Measurements from ENCODE around the gene PINK1.
A peak's percentile ranks its signal among the peaks of the same experiment; 100 is the strongest.
"Not testable (repeated sequence)": the region's sequence is repeated elsewhere in the genome, so short reads cannot be mapped to it uniquely, and the experiment has no call there.

Gene PINK1

GRCh38 chr1:20633190-20634064, at the start of gene PINK1:
Gene PINK1, plus strand, starts transcription at chr1:20633458. Its CDS starts 91 bp downstream, at chr1:20633549.
- no peak for DNase-seq (ENCODE audit: low read depth in 2 of 2)

- no peak for DNase-seq (ENCODE audit: low read depth in 2 of 2)
Measured at GRCh38 chr1:20584890-20585289, 48.4 kb upstream of the PINK1 start.

GRCh38 chr1:20586953-20587660, 46.2 kb upstream of the PINK1 start:
- no peak for DNase-seq (ENCODE audit: low read depth in 2 of 2)

- DNase-seq (ENCODE audit: low read depth in 2 of 2), result no peak
Measured at GRCh38 chr1:20587661-20588053, 45.6 kb upstream of the PINK1 start.

GRCh38 chr1:20588634-20589225, 44.5 kb upstream of the PINK1 start, which contains the start of gene CDA:
Gene CDA, plus strand, starts transcription at chr1:20589097. Its CDS starts 33 bp downstream, at chr1:20589130.
- DNase-seq (ENCODE audit: low read depth in 2 of 2), result no peak

GRCh38 chr1:20589331-20590278, 43.7 kb upstream of the PINK1 start:
- peak; percentile 47 to 51 for DNase-seq (ENCODE audit: low read depth in 2 of 2)

GRCh38 chr1:20590306-20590777, 42.9 kb upstream of the PINK1 start:
- peak in 1 of 2 experiments; percentile 13 for DNase-seq (ENCODE audit: low read depth in 2 of 2)

- DNase-seq (ENCODE audit: low read depth in 2 of 2), result no peak
Measured at GRCh38 chr1:20593756-20594155, 39.5 kb upstream of the PINK1 start.

- no peak for DNase-seq (ENCODE audit: low read depth in 2 of 2)
Measured at GRCh38 chr1:20594746-20595145, 38.5 kb upstream of the PINK1 start.

GRCh38 chr1:20596106-20596505, 37.2 kb upstream of the PINK1 start:
- no peak for DNase-seq (ENCODE audit: low read depth in 2 of 2)

- DNase-seq (ENCODE audit: low read depth in 2 of 2), result no peak
Measured at GRCh38 chr1:20597650-20598049, 35.6 kb upstream of the PINK1 start.

- DNase-seq (ENCODE audit: low read depth in 2 of 2), result no peak
Measured at GRCh38 chr1:20600156-20600555, 33.1 kb upstream of the PINK1 start.

GRCh38 chr1:20601129-20601825, 32.0 kb upstream of the PINK1 start:
- DNase-seq (ENCODE audit: low read depth in 2 of 2), result no peak

GRCh38 chr1:20602851-20603450, 30.3 kb upstream of the PINK1 start:
- no peak for DNase-seq (ENCODE audit: low read depth in 2 of 2)

- peak; percentile 64 for DNase-seq (ENCODE audit: low read depth in 2 of 2)
Measured at GRCh38 chr1:20603504-20604464, 29.5 kb upstream of the PINK1 start.

GRCh38 chr1:20604678-20605077, 28.6 kb upstream of the PINK1 start:
- DNase-seq (ENCODE audit: low read depth in 2 of 2), result no peak

- not testable (repeated sequence) for DNase-seq (ENCODE audit: low read depth in 2 of 2)
Measured at GRCh38 chr1:20606801-20607570, 26.3 kb upstream of the PINK1 start.

- no peak for DNase-seq (ENCODE audit: low read depth in 2 of 2)
Measured at GRCh38 chr1:20609541-20609940, 23.7 kb upstream of the PINK1 start.
